GM13976 (cell line): ENCODE measurements around the gene KIRREL3.

Source experiments
- DNase-seq: peaks from one replicate; pipeline ENCODE4 v3.0.0; 2012; ENCODE audit warnings: low spot score
- CTCF ChIP-seq: IDR thresholded peaks from 2 replicates; pipeline ENCODE4 v1.5.1; 2012; ENCODE audit warnings: borderline replicate concordance, mild to moderate bottlenecking; ENCODE audit not compliant: insufficient read depth; ENCODE audit errors: extremely low read depth, missing control alignments, control extremely low read depth
- in situ Hi-C: fragments of 300-500 bp; cut with MboI; formaldehyde crosslinking; loops from one replicate; pipeline ENCODE4 v1.12.0; 2022; ENCODE audit warnings: low sequenced_read_pairs, mixed read lengths, inconsistent platforms; ENCODE audit not compliant: unreplicated experiment

KIRREL3 gene

GRCh38 chr11:126768702-126769101, 231.9 kb downstream of the KIRREL3 start:
- in situ Hi-C loops, result no loop called here
- no peak for TF ChIP-seq CTCF
- DNase-seq, result no peak

- in situ Hi-C loops, result no loop called here
- no peak for DNase-seq
- TF ChIP-seq CTCF, result no peak
Measured at GRCh38 chr11:126766440-126766839, 234.1 kb downstream of the KIRREL3 start.

GRCh38 chr11:126765196-126765595, 235.4 kb downstream of the KIRREL3 start:
- in situ Hi-C loops, result no loop called here
- TF ChIP-seq CTCF, result no peak
- DNase-seq, result no peak

GRCh38 chr11:126764231-126764630, 236.3 kb downstream of the KIRREL3 start:
- TF ChIP-seq CTCF, result no peak
- in situ Hi-C loops, result no loop called here
- no peak for DNase-seq

- in situ Hi-C loops, result no loop called here
- no peak for DNase-seq
- no peak for TF ChIP-seq CTCF
Measured at GRCh38 chr11:126756855-126757254, 243.7 kb downstream of the KIRREL3 start.

GRCh38 chr11:126756421-126756820, 244.1 kb downstream of the KIRREL3 start:
- in situ Hi-C loops, result no loop called here
- no peak for TF ChIP-seq CTCF
- DNase-seq, result no peak

- no peak for TF ChIP-seq CTCF
- no peak for DNase-seq
- in situ Hi-C loops, result no loop called here
Measured at GRCh38 chr11:126755526-126755925, 245.0 kb downstream of the KIRREL3 start.
